D721Med (cell line): Measurements from ENCODE around the gene ANKRD44.

Source experiments
- DNase-seq: peaks from one replicate; pipeline ENCODE4 v3.0.0; 2011; ENCODE audit warnings: low spot score; ENCODE audit not compliant: insufficient read length
- FAIRE-seq: peaks from 2 replicates; lab custom pipeline; 2011; peaks lifted over from hg19 to GRCh38; lab: Jason Lieb, UNC
- CTCF ChIP-seq: IDR thresholded peaks from 2 replicates; pipeline ENCODE4 v1.5.1; 2012; ENCODE audit warnings: mild to moderate bottlenecking, control low read depth; ENCODE audit not compliant: insufficient read depth; ENCODE audit errors: missing control alignments

Gene ANKRD44

GRCh38 chr2:197134206-197134605 is 176.4 kb downstream of the ANKRD44 start:
- FAIRE-seq (no peak), DNase-seq (no peak)
- TF ChIP-seq CTCF, result no peak

GRCh38 chr2:197131558-197131855 is 179.1 kb downstream of the ANKRD44 start:
- no peak for FAIRE-seq
- no peak for TF ChIP-seq CTCF
- no peak for DNase-seq

GRCh38 chr2:197130318-197130717 is 180.3 kb downstream of the ANKRD44 start:
- DNase-seq (no peak), FAIRE-seq (no peak)
- no peak for TF ChIP-seq CTCF

- TF ChIP-seq CTCF, result no peak
- DNase-seq, result no peak
- no peak for FAIRE-seq
Observed at GRCh38 chr2:197128897-197129296, 181.7 kb downstream of the ANKRD44 start.

GRCh38 chr2:197128126-197128525 is 182.5 kb downstream of the ANKRD44 start:
- DNase-seq (no peak), FAIRE-seq (no peak)
- TF ChIP-seq CTCF, result no peak

- no peak for TF ChIP-seq CTCF
- no peak for FAIRE-seq
- no peak for DNase-seq
Observed at GRCh38 chr2:197126630-197127352, 183.8 kb downstream of the ANKRD44 start.

- FAIRE-seq (no peak), DNase-seq (no peak)
- no peak for TF ChIP-seq CTCF
Observed at GRCh38 chr2:197124639-197125390, 185.8 kb downstream of the ANKRD44 start.
